Heart left ventricle (tissue), 13 donors: ENCODE data around the gene WSCD2.

ENCODE experiments used
- CTCF ChIP-seq, 12 donors: fragments of 200-600 bp; sonication (generic) in 4 of 12; IDR thresholded peaks; one replicate each; pipeline versions ENCODE4 v1.5.0 to v1.8.0; 2018 to 2022; ENCODE audit warnings: antibody characterized with exemption in 12 of 12, mild to moderate bottlenecking in 5 of 12
- POLR2A ChIP-seq, 2 donors: fragments of 450-650 bp; IDR thresholded peaks; one replicate each; pipeline ENCODE4 v1.6.1; 2017; ENCODE audit warnings: antibody characterized with exemption in 2 of 2, mild to moderate bottlenecking in 2 of 2, moderate library complexity in 2 of 2
- donor health status: ischemic (EF 13 %, LVEDD 7.1; RV severe dilation, severe dysfunction).
- donor health status: DM: no; HTN: yes; CAD: no.
- donor health status: DM: no; HTN: no; CAD: no.
- donor health status: ischemic (EF 25% LVEDD 6.9; RV normal size, moderate dysfunction).
- donor health status: ischemic (EF 25% LVEDD 5.7; RV mildly dilated, moderate dysfunction).
- donor health status: ischemic (EF 35%, LVEDD 5.7; RV mildly dilated, moderate dysfunction).
- donor health status: nonischemic (EF 11% LVEDD 7.7; RV severe dilation, severe dysfunction).
- donor health status: DM: yes; HTN: yes; CAD: no.
- donor health status: PGD.
- donor health status: ischemic (EF 29% LVEDD 5.4; RV normal size, mild dysfunction).
- donor health status: nonischemic (EF 23%, LVEDD 6.1; RV moderate dilation, normal function).

- TF ChIP-seq CTCF (IDR thresholded peaks at IDR 0.05) (no peak), POLR2A (IDR thresholded peaks at IDR 0.05) (no peak)
Measured at GRCh38 chr12:108260039-108260438, 131.0 kb downstream of the WSCD2 start.
